ENCODE results near the gene THRAP3.
A peak's percentile ranks its signal among the peaks of the same experiment; 100 is the strongest.
"Not testable (repeated sequence)": the region's sequence is repeated elsewhere in the genome, so short reads cannot be mapped to it uniquely, and the experiment has no call there.

THRAP3 gene

DNA sequence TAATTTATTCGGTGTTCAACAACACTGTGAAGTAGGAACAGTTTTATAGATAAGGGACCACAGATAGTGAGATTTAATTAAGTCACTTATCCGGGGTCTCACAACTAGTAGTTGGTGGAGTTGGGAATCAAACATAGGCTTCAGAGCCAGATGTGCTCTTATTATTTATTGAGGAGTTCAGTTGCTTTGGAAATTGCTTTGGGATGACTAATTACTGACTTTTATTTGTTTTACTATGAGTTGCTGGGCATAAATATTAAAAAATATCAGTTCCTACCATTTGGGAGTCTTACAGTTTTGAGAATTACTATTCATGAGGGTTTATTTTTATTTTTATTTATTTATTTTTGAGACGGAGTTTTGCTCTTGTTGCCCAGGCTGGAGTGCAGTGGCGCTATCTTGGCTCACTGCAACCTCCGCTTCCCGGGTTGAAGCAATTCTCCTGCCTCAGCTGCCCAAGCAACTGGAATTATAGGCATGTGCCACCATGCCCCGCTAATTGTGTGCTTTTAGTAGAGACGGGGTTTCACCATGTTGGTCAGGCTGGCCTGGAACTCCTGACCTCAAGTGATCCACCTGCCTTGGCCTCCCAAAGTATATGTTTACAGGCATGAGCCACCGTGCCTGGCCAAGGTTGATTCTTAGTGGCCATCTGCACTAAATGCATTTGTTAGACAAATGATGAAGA is 27.7 kb downstream of the THRAP3 start:
- no peak for DNase-seq (ENCODE audit: low spot score)

DNA sequence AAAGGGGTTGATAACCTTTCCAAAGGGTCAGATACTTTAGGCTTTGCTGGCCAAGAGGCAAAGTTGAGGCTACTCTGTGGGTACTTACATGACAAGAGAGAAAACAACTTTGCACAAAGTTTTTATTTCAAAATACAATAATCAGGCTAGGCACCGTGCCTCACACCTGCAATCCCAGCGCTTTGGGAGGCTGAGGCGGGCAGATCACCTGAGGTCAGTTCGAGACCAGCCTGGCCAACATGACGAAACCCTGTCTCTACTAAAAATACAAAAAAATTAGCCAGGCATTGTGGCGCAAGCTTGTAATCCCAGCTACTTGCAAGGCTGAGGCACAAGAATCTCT is 28.2 kb downstream of the THRAP3 start:
- not testable (repeated sequence) for DNase-seq (ENCODE audit: low spot score)

DNA sequence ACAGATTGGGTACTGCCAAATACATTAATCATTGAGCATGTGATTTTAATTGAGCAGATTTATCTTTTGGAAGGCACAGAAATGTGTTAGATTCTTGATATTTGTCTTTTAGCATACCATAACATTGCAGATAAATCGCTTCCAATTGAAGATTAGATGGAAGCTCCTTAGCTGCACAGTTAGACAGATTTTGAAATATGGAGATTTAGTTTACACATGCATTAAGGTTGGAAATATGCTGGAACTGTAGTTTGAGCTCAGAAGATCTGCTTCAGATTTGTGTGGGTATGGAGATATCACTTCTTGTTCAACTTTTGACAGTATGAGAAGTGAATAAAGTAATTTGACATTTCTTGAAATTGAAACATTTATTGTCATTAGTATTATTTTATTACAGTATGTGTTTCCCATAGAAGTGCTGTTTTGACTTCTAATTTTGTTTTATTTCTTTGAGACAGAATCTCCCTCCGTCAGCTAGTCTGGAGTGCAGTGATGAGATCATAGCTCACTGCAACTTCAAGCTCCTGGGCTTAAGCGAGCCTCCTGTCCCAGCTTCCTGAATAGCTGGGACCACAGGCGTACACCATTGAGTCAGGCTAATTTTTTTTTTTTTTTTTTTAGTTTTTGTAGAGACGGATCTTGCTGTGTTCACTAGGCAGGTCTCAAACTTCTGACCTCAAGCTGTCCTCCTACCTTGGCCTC is 29.1 kb downstream of the THRAP3 start:
- no peak for DNase-seq (ENCODE audit: low spot score)

DNA sequence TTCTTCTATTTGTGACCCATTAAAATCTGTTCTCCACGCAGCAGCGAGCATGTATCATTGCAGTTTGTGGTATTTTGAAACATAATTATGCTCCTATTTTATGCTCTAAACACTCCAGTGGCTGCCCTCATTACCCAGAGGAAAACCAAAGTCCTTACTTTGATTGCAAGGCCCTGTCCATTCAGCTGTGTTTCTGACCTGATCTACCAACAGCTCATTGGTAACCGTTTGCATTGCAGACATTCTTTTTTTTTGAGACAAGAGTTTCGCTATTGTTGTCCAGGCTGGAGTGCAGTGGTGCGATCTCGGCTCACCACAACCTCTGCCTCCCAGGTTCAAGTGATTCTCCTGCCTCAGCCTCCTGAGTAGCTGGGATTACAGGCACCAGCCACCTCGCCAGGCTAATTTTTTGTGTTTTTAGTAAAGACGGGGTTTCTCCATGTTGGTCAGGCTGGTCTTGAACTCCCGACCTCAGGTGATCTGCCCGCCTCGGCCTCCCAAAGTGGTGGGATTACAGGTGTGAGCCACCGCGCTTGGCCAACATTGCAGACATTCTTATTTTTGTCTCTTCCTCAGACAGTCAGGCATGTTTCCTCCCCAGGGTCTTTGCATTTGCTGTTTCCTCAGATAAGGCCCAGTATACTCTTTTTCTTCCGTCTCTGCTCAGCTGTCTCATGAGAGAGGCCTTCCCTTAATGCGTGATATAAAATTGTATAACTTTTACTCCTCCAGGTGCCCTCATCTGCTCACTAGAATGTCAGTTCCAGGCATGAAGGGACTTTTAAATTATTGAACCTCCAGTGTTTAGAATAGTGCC is 32.5 kb downstream of the THRAP3 start:
- DNase-seq (ENCODE audit: low spot score), result no peak

DNA sequence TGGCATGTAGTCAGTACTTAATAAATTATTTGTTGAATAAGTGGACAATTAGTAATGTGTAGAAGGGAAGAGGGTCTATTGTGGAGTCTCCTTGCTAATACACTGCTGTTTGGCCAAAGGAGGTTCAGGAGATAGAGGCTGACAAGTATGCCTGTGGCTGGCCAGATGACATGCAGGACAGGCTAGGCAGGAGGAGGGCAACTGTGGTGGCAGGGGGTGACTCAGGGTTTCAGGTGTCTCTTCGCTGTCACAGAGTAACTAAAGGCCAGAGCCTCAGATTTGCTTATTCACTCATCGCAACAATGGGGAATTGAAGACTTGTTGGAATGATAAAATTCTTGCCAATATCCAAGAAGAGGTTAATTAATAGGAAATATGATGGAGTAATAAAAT is 33.1 kb downstream of the THRAP3 start:
- DNase-seq (ENCODE audit: low spot score), result no peak

DNA sequence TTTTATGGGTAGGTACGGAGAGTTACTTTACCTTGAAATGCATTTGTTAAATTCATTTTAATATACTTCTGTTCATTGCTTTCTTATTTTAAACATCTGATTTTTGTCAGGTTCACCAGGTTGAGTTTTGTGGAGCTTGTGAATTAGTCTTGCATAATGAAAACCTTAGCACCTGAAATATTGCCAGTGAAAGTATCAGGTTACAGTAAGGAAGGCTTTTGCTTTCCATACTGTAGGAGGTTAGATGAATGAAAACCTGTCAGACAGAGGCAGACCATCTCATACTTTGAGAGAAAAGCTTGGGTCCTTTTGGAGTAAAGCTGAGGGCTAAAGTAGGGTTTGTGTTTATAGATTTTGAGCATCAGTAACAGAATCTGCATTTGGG is 34.7 kb downstream of the THRAP3 start:
- DNase-seq (ENCODE audit: low spot score), result no peak

DNA sequence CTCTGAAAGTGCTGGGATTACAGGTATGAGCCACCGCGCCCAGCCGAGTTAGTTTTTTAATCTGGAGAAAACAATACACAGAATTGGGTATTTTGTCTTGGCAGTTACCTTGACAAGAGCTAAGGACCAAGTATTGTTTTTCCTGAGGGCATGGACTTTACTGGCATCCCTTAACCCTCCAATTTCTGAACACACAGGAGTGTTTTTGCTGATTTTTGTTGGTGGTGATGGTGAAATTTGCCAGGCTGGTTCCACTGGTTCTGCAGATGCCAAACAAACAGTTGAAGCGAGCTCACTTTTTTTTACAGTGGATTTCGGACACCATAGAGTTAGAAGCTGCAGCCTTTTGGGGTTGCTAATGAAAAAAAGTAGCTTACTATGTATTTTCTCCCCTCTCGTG is 44.7 kb downstream of the THRAP3 start:
- no peak for DNase-seq (ENCODE audit: low spot score)

DNA sequence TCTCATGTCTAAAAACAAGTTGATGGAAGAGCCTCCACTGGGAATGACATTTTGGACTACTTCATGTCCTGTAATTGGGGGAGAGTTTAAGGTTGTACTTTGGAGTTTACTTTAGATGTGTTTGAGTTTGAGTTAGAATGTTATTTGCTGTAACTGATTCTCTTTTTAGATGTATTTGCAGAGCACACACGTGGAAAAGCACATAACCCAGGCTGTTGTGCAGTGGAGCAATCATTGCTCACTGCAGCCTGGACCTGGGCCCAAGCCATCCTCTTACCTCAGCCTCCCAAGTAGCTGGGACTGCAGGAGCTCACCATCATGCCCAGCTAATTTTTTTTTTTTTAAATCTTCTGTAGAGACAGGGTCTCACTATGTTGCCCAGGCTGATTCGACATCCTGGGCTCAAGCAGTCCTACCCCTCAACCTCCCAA is 45.2 kb downstream of the THRAP3 start:
- no peak for DNase-seq (ENCODE audit: low spot score)

DNA sequence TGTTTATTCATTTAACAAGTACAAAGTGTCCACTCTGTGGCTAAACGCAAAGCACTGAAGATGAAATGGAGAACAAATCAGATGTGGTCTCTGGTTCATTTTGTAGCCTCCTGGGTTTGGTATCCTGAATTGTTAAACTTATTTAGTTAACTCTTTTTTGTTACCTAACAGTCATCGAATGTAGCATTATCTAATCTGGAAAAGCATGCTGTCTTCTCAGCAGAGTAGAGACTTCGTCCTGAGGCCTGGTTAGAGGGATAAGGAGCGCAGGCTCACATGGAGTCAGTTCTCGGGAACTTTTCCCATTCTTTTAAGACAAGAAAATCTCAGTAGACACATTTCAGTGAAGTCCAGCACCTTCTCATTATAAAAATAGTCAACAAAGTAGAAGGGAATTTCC is 48.8 kb downstream of the THRAP3 start:
- DNase-seq (ENCODE audit: low spot score), result no peak

DNA sequence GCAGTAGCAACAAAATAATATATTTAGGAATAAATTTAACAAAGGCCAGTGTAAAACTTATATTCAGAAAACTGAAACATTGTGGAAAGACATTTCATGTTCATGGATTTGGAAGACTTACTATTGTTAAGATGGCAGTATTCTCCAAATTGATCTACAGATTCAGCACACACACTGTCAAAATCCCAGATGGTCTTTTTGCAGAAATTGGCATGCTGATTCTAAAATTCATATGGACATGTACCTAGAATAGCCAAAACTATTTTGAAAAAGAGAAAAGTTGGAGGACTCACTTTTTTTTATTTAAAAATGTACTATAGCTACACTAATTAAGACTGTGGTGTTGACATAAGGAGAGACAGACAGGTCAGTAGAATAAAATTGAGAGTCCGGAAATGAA is 50.0 kb downstream of the THRAP3 start:
- no peak for DNase-seq (ENCODE audit: low spot score)

DNA sequence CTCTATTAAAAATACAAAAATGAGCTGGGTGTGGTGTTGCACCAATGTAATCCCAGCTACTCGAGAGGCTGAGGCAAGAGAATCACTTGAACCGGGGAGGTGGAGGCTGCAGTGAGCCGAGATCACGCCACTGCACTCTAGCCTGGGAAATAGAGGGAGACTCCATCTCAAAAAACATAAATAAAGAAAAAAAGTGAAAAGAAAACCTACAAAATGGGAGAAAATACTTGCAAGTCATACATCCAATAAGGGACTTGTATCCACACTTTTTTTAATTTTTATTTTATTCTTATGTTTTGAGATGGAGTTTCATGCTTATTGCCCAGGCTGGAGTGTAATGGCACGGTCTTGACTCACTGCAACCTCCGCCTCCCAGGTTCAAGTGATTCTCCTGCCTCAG is 52.4 kb downstream of the THRAP3 start:
- no peak for DNase-seq (ENCODE audit: low spot score)

DNA sequence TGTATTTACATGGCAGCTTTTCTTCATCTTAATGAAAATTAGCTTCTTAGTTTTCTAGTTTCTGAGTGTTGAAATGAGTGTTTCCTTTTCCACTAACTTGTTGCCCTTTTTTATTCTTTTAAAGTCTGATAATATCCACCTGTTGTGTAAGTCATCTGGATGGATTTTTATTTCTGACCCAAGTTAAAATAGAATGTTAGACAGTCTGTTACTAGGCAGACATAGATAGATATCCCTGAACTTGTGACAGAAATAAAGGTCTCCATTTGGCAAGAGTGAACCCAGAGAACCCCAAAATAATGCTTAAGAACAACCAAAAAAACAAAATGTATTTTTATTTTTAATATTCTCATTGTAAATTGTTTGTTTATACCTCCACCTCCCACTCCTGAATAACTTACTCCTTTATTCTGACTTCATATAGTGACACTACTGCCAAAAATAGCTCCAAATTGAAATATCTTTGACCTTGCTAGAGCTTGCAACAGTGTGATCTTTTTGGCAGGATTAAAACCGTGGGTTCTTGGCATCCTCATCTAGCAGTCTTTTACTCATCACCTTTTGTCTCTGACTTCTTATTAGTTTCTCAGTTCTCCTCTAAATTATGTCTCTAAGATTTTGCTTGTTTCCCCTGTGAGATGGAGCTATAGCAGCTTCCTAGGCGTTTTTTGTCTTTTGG is 55.0 kb downstream of the THRAP3 start:
- DNase-seq (ENCODE audit: low spot score), result peak; percentile 21

DNA sequence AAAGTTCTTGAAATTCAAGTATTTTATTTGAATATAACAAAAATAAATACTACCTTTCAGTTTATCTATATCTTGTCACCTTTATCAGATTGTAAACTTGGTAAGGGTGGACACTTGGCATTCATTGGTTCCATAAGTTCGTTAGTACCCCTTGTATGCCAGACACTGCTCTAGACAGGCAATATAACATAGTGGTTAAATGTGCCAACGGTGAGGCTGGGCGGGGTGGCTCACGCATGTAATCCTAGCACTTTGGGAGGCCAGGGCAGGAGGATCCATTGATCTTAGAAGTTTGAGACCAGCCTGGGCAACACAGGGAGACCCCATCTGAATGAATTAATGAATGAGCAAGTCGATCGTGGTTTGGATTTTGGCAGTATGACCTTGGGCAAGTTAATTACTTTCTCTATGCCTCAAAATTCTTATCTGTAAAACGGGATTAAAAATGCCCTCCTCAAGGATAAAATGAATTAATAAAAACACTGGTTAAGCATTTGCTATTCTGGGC is 55.6 kb downstream of the THRAP3 start:
- no peak for DNase-seq (ENCODE audit: low spot score)

DNA sequence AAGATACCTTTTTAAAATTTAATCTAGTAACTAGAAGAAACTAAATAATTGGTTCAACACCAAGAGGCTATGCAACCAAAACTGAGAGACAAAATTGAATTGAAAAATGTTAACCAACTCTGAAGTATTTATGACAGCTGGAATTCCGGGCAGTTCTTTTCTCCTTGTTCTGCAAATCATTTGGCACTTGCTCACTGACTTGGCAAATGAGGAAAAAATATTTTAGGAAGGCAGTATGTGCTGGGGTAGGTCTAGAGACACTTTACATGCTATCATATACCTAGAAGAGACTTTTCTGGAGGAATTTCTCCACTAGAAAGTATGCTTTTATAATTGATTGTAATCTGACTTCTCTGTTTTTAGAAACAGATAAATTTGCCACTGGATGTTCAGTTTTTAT is 59.8 kb downstream of the THRAP3 start:
- no peak for DNase-seq (ENCODE audit: low spot score)

DNA sequence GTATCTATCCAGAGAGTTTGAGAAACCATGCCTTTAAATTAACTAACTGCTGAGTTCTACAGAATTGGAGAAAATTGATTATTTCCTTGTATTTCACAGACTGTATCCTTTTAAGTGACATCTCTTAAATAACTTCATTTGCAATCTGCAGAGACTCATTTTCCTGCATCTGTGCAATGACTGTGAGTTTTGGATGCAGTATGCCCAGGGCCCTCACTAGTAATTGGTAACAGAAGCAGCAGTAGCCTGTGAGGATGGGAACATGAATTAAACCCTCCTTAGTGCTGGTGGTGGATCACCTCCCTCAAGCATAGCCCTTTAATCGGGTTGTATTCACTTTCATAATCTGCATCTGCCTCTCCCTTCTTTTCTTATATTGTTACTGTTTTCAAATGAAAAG is 60.3 kb downstream of the THRAP3 start:
- no peak for DNase-seq (ENCODE audit: low spot score)

DNA sequence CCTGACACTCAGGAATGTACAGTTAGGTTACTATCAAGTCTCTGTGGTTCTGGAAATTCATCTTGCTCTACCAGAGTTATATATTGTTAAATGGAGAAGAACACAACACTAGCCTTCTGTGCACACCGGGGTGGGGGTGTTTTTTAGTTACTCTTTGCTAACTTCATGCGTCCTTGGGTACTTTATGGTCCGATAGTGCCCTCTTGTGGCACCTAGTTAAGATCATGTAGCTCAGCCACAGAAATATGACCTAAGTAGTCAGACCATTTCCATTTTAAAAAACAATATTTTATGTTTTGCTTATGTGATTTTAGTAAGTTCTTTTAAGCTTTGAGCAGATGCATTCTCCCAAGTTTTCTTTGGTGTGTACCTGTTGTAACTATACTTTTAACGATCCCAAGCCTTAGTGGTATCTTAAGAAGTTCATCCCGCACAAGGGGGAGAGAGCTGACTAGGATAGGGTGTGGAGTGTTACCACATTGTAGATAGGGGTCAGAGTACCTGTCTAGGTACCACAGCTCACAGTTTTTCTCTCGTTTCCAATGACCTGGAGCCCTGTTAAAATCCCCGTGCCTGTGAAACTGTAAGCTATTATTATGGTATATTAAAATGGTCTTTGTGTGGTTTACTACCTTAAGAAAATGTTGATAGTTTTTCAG is 61.3 kb downstream of the THRAP3 start:
- DNase-seq (ENCODE audit: low spot score), result peak; percentile 82

DNA sequence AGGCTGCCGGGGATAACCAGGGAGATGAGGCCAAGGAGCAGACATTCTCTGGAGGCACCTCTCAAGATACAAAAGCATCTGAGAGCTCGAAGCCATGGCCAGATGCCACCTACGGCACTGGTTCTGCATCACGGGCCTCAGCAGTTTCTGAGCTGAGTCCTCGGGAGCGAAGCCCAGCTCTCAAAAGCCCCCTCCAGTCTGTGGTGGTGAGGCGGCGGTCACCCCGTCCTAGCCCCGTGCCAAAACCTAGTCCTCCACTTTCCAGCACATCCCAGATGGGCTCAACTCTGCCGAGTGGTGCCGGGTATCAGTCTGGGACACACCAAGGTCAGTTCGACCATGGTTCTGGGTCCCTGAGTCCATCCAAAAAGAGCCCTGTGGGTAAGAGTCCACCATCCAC is 62.6 kb downstream of the THRAP3 start:
- DNase-seq (ENCODE audit: low spot score), result no peak

DNA sequence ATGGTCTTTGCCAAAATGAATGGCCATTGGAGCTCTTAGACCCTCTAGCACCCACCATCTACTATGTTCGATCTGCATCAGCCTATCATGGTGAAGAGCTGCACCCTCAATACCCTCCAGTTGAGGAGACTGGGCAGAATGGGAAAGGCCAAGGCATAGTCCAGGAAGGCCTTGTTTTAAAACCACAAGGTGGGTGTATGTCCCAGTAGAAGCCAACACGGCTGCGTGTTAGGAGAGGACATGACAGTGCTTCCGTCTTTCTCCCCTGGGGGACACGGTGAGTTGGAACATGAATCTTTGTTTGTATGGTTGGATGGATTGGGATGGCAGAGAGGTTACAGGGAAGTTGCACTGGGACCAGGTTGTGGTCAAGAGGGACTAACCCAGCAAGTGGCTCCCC is 63.4 kb downstream of the THRAP3 start:
- DNase-seq (ENCODE audit: low spot score), result no peak

DNA sequence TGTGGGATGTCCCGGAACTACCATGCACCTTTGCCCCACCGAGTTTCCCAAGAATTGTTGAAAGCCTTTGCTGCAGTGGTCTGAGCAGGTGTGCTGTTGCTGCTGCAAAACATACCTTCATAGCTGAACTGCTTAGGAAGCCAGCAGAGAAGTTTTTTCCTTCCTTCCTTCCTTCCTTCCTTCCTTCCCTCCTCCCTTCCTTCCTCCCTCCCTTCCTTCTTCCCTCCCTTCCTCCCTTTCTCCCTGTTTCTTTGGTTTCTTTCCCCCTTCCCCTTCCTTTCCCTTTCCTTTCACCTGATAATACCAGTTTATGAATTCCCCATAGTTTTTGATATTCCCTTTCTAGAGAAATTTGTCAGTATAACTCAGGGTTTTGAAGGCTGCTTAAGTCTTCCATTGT is 71.1 kb downstream of the THRAP3 start:
- DNase-seq (ENCODE audit: low spot score), result no peak

DNA sequence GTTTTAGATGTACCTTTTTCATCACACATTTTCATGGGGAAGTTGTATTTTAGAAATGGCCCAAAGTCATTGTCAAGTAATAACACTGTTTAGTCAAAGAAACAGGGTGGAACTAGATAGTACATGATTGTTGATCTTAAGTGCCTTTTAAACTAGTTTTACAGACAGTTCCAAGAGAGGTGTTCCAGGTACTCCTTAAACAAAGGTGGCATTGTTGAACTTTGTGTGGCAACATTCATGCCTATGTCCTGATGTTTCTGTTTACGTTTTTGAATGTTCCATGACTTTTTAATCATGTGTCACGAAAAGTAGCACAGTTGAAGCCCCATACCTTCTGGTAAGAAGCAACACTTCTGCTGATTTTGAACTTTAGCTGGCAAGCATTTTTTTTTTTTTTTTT is 72.8 kb downstream of the THRAP3 start:
- DNase-seq (ENCODE audit: low spot score), result no peak

DNA sequence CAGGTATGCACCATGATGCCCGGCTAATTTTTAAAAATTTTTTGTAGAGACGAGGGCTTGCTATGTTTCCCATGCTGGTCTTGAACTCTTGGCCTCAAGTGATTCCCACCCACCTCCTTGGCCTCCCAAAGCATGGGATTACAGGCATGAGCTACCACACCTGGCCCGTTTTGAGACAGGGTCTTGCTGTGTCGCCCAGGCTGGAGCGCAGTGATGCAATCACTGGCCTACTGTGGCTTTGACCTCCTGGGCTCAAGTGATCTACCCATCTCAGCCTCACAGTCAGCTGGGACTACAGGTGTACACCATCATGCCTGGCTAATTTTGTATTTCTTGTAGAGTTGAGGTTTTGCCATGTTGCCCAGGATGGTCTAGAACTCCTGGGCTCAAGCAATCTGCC is 74.4 kb downstream of the THRAP3 start:
- DNase-seq (ENCODE audit: low spot score), result no peak

DNA sequence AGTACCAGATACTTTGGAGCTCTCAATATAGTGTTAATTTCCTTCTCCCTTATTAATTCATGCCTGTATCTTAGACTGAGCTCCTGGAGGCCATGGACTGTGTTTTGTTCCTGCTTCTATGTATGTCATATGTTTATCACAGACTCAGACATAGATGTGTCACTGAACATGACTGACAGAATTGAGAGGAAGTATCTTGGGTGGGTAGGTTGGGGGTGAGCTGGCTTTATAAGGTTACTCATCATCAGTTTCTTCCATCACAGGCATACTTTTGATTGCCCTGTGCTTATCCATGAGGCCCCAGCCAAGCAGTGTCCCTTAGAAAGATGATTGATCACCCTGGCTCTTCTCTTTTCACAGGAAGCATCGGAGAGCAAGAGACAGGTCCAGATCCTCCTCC is 76.3 kb downstream of the THRAP3 start:
- DNase-seq (ENCODE audit: low spot score), result no peak

Measured in AG08395 (cell line).